Measurements from ENCODE around the gene NAT14.

The NAT14 gene

DNA sequence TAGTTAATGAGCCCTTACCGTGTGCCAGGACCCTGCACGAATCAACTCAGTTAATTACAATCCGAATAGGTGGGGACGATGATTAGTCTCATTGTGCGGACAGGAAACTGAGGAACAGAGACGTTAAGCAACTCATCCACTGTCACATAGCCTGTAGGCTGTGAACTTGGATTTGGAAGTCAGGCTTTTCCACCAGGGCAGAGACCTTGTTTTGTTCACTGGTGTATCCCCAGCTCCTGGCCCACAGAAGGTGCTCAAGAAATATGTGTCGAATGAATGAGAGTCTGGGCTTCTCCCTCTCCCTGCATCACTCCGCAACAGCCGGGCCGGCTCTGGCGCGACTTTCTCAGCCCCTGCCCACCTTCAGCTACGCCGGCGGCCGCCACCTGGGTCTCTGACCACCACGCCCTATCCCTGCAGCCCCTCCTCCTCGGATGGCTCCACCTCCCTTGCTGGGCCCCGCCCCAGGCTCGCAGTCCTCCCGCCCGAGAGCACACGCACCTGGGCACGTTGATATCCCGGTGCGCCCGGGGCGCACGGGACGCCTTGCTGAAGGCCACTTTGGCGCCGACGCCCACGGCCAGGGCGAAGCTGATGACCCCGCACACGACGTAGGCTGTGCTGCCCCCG is 43.2 kb upstream of the NAT14 start:
- DNase-seq (ENCODE audit: low read depth), result no peak
- H3K4me3 ChIP-seq (ENCODE audit: low read depth, low read length), result no peak overlapping the region
- TF ChIP-seq CTCF (IDR thresholded peaks at IDR 0.05; ENCODE audit: low read depth, low read length, missing control alignments), result no peak

DNA sequence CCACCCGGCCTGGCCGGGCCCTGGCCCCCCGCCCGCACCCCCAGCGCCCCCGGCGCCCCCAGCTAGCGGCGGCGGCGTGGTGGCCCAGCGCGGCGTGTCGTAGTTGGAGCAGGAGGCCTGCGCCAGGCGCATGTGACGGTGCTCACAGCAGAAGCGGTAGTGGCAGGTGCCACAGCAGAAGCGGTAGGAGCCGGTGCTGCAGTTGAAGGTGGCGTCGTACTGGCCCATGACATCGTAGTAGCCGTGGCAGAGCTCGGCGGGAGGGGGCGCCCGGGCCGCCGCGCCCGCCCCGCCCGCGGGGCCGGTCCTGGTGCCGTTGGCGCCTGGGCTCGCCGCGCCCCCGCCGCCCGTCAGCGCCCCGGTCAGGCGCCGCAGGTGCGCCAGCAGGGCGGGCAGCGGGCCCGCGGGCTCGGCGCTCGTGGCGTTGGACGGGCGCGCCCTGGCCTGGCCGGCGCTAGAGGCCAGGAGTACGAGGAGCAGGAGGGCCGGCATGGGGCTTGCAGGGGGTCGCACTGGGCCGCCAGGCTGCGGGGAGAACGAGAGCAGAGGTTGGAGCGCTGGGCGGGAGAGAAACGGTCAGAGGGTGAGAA is 42.5 kb upstream of the NAT14 start:
- TF ChIP-seq CTCF (IDR thresholded peaks at IDR 0.05; ENCODE audit: low read depth, low read length, missing control alignments), result no peak
- DNase-seq (ENCODE audit: low read depth), result no peak
- H3K4me3 ChIP-seq (ENCODE audit: low read depth, low read length), result no peak overlapping the region

GRCh38 chr19:55443045-55443823 is 41.8 kb upstream of the NAT14 start, which contains the start of gene SHISA7:
Gene SHISA7 (minus strand): TSS chr19:55443300. CDS start chr19:55442863, 437 bp downstream.
- DNase-seq (ENCODE audit: low read depth), result no peak
- H3K4me3 ChIP-seq (ENCODE audit: low read depth, low read length), result no peak within 1 kb of the TSS
- no peak for TF ChIP-seq CTCF (IDR thresholded peaks at IDR 0.05; ENCODE audit: low read depth, low read length, missing control alignments)

GRCh38 chr19:55443824-55444480 is 41.0 kb upstream of the NAT14 start:
- H3K4me3 ChIP-seq (ENCODE audit: low read depth, low read length), result no peak overlapping the region
- no peak for TF ChIP-seq CTCF (IDR thresholded peaks at IDR 0.05; ENCODE audit: low read depth, low read length, missing control alignments)
- DNase-seq (ENCODE audit: low read depth), result no peak

DNA sequence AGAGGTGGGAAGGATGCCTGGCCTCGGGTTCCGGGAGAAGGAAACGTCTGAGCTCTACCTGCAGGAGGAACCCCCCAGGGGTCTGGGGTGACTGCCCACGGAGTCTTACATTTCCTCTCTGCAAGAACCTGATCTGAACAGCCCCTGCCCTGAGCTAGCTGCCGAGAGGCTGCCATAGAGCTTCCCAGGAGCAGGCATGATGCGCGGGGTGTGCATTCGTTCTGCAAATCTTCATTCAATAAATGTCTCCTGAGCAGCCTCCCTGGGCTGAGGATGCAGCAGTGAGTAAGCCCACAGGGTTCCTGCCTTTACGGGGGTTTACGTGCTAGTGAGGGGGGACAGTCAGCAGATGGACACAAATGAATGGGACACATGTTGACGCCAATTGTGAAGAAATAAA is 40.3 kb upstream of the NAT14 start:
- no peak overlapping the region for H3K4me3 ChIP-seq (ENCODE audit: low read depth, low read length)
- no peak for TF ChIP-seq CTCF (IDR thresholded peaks at IDR 0.05; ENCODE audit: low read depth, low read length, missing control alignments)
- no peak for DNase-seq (ENCODE audit: low read depth)

GRCh38 chr19:55446060-55446459 is 38.9 kb upstream of the NAT14 start:
- TF ChIP-seq CTCF (IDR thresholded peaks at IDR 0.05; ENCODE audit: low read depth, low read length, missing control alignments), result no peak
- no peak overlapping the region for H3K4me3 ChIP-seq (ENCODE audit: low read depth, low read length)
- DNase-seq (ENCODE audit: low read depth), result no peak

Measured in GM12864 (cell line).